GM23338 (cell line): ENCODE measurements around the gene KAZN. TPM values are rescaled to one million over a fixed set of nuclear protein-coding genes. Genes with fewer than 3 reads are reported as not detected.

Experiments used
- ATAC-seq: fragments of 200-7000 bp; cut with Tn5 transposase; 3 replicates; pipeline ENCODE4 v1.9.1; 2020
- DNase-seq: peaks from one replicate; pipeline ENCODE4 v3.0.0-alpha.2; 2015; ENCODE audit warnings: low spot score
- H2AFZ ChIP-seq: fragments of 200-600 bp; sonication (generic); 2 replicates; pipeline ENCODE4 v1.8.0; 2016; ENCODE audit warnings: antibody characterized with exemption, mild to moderate bottlenecking, moderate library complexity
- H3F3A ChIP-seq: fragments of 200-600 bp; sonication (generic); replicated peaks from 2 replicates; pipeline ENCODE4 v1.8.0; 2017; ENCODE audit warnings: antibody characterized with exemption, mixed run types, low read depth
- H3K27ac ChIP-seq: fragments of 200-600 bp; sonication (generic); 2 replicates; pipeline ENCODE4 v1.6.1; 2016; ENCODE audit warnings: low read depth
- H3K27me3 ChIP-seq: fragments of 200-600 bp; sonication (generic); 2 replicates; pipeline ENCODE4 v1.8.0; 2016; ENCODE audit warnings: mild to moderate bottlenecking, mixed run types, moderate library complexity; ENCODE audit not compliant: insufficient read depth
- H3K36me3 ChIP-seq: fragments of 200-600 bp; sonication (generic); 2 replicates; pipeline ENCODE4 v1.8.0; 2016; ENCODE audit warnings: mild to moderate bottlenecking; ENCODE audit not compliant: insufficient read depth
- H3K4me1 ChIP-seq: fragments of 200-600 bp; sonication (generic); 2 replicates; pipeline ENCODE4 v1.8.0; 2016; ENCODE audit warnings: mild to moderate bottlenecking, moderate library complexity; ENCODE audit not compliant: insufficient read depth
- H3K4me2 ChIP-seq: fragments of 200-600 bp; sonication (generic); 2 replicates; pipeline ENCODE4 v1.7.1; 2017; ENCODE audit warnings: mixed run types
- H3K4me3 ChIP-seq: fragments of 200-600 bp; sonication (generic); 2 replicates; pipeline ENCODE4 v1.6.1; 2016; ENCODE audit warnings: mixed run types
- H3K79me2 ChIP-seq: fragments of 200-600 bp; sonication (generic); replicated peaks from 2 replicates; pipeline ENCODE4 v1.8.0; 2017; ENCODE audit warnings: mild to moderate bottlenecking; ENCODE audit not compliant: insufficient read depth
- H3K9me2 ChIP-seq: fragments of 200-600 bp; sonication (generic); 2 replicates; pipeline ENCODE4 v1.8.0; 2017; ENCODE audit not compliant: insufficient read depth
- H4K20me1 ChIP-seq: fragments of 200-600 bp; sonication (generic); replicated peaks from 2 replicates; pipeline ENCODE4 v1.8.0; 2017; ENCODE audit warnings: mild to moderate bottlenecking; ENCODE audit not compliant: insufficient read depth
- H3K27ac Mint-ChIP-seq: 2 replicates; pipeline ENCODE4 v1.8.0; 2020; ENCODE audit warnings: inconsistent platforms, mild to moderate bottlenecking, moderate library complexity, mixed read lengths
- H3K27me3 Mint-ChIP-seq: 3 replicates; pipeline ENCODE4 v1.8.0; 2022; ENCODE audit warnings: low read depth, mild to moderate bottlenecking, moderate library complexity, mixed read lengths, inconsistent platforms; ENCODE audit not compliant: insufficient read depth, poor library complexity
- H3K36me3 Mint-ChIP-seq: 3 replicates; pipeline ENCODE4 v1.8.0; 2021; ENCODE audit warnings: low read depth, mild to moderate bottlenecking, inconsistent platforms, moderate library complexity, mixed read lengths
- H3K4me1 Mint-ChIP-seq: 3 replicates; pipeline ENCODE4 v1.8.0; 2020; ENCODE audit warnings: mild to moderate bottlenecking, inconsistent platforms, mixed read lengths
- H3K4me3 Mint-ChIP-seq: 3 replicates; pipeline ENCODE4 v1.8.0; 2021; ENCODE audit warnings: moderate library complexity, mild to moderate bottlenecking, inconsistent platforms, mixed read lengths
- H3K9me3 Mint-ChIP-seq: 3 replicates; pipeline ENCODE4 v1.8.0; 2020; ENCODE audit warnings: moderate library complexity, mild to moderate bottlenecking, inconsistent platforms, mixed read lengths
- EZH2 ChIP-seq: fragments of 200-600 bp; sonication (generic); IDR thresholded peaks from one replicate; pipeline ENCODE4 v1.8.0; 2017; ENCODE audit warnings: antibody characterized with exemption, mild to moderate bottlenecking, low read depth; ENCODE audit not compliant: unreplicated experiment
- EZH2phosphoT487 ChIP-seq: fragments of 200-600 bp; sonication (generic); IDR thresholded peaks from one replicate; pipeline ENCODE4 v1.8.1; 2018; ENCODE audit warnings: antibody characterized with exemption; ENCODE audit not compliant: unreplicated experiment
- JUNB ChIP-seq: IDR thresholded peaks from one replicate; pipeline ENCODE4 v1.6.1; 2016; ENCODE audit warnings: antibody characterized with exemption; ENCODE audit not compliant: unreplicated experiment
- NANOG ChIP-seq: IDR thresholded peaks from 2 replicates; pipeline ENCODE4 v1.6.1; 2016; ENCODE audit warnings: antibody characterized with exemption, borderline replicate concordance
- STAT1 ChIP-seq: IDR thresholded peaks from one replicate; pipeline ENCODE4 v1.6.1; 2016; ENCODE audit warnings: antibody characterized with exemption; ENCODE audit not compliant: unreplicated experiment
- ZNF331 ChIP-seq: fragments of 250-450 bp; sonication (Bioruptor Pico); IDR thresholded peaks from 2 replicates; pipeline ENCODE4 v1.5.0; 2020; ENCODE audit warnings: low read depth, mild to moderate bottlenecking, moderate library complexity
- polyA plus RNA-seq: library from polyadenylated mRNA; unstranded; fragments of >200 nt; fragmentation: Nextera tagmentation; extraction: Ambion mirVana; gene quantifications from 2 replicates; pipeline ENCODE4 v1.2.1, GENCODE V29; 2016
- total RNA-seq: library from RNA; depleted of rRNA; stranded (reverse); fragments of >200 nt; shearing (Covaris generic); gene quantifications from 2 replicates; pipeline ENCODE4 v1.2.3, GENCODE V29; 2014
- TF ChIP-seq, protein P1 (sequence below), 2 experiments: fragments of 200-600 bp in 1 of 2; sonication (generic) in 1 of 2; conservative IDR thresholded peaks; 2 replicates each; pipeline versions ENCODE4 v1.5.1 to v1.6.1; 2016 to 2017; ENCODE audit warnings: antibody characterized with exemption in 2 of 2, low read depth in 2 of 2, mild to moderate bottlenecking in 2 of 2, moderate library complexity in 1 of 2
- TF ChIP-seq, protein P2 (sequence below): IDR thresholded peaks from 2 replicates; pipeline ENCODE4 v1.6.1; 2016; ENCODE audit warnings: antibody characterized with exemption

Gene KAZN
- total and polyA plus RNA-seq, 2 experiments from 2014 or later = 9.9 to 15.0 TPM

- no peaks in the 10 kb centered on the region for H3K4me1 ChIP-seq
- H3K4me2 ChIP-seq = no peak overlapping the region
- no peaks in the 10 kb centered on the region for H3K36me3 Mint-ChIP-seq
- no peak overlapping the region for H2AFZ ChIP-seq
- H3K4me3 ChIP-seq = no peak overlapping the region
- H3K36me3 ChIP-seq = no peaks in the 10 kb centered on the region
- H3K27me3 Mint-ChIP-seq = no peaks in the 10 kb centered on the region
- peaks cover 11% of the 10 kb centered on the region; the same call in 1 of the 2 replicates for H3K9me2 ChIP-seq
- H4K20me1 ChIP-seq = no peaks in the 10 kb centered on the region
- no peaks in the 10 kb centered on the region; the same call in 2 of the 3 replicates for H3K4me1 Mint-ChIP-seq
- H3K27ac Mint-ChIP-seq = no peak overlapping the region
- DNase-seq = no peak
- H3K79me2 ChIP-seq = no peaks in the 10 kb centered on the region
- H3K9me3 Mint-ChIP-seq = peaks cover 11% of the 10 kb centered on the region; the same call in 2 of the 3 replicates
- H3K4me3 Mint-ChIP-seq = no peak overlapping the region
- ATAC-seq = no peak
- H3K27me3 ChIP-seq = no peaks in the 10 kb centered on the region
- H3K27ac ChIP-seq = no peak overlapping the region
- TF ChIP-seq STAT1 (no peak), JUNB (no peak), NANOG (no peak), ZNF331 (no peak)
- H3F3A ChIP-seq = no peaks in the 10 kb centered on the region
These were observed 250.1 kb downstream of the KAZN start for GRCh38 chr1:14848625-14849024.

- no peaks in the 10 kb centered on the region for H3F3A ChIP-seq
- no peaks in the 10 kb centered on the region for H3K36me3 ChIP-seq
- no peak overlapping the region for H3K27ac Mint-ChIP-seq
- no peaks in the 10 kb centered on the region for H3K27me3 Mint-ChIP-seq
- ATAC-seq (no peak), DNase-seq (no peak)
- no peak overlapping the region for H3K4me3 ChIP-seq
- H2AFZ ChIP-seq = no peak overlapping the region
- no peak overlapping the region for H3K4me2 ChIP-seq
- no peaks in the 10 kb centered on the region for H3K4me1 ChIP-seq
- H3K9me3 Mint-ChIP-seq = peaks cover 7% of the 10 kb centered on the region; the same call in 2 of the 3 replicates
- TF ChIP-seq, protein P1, sequence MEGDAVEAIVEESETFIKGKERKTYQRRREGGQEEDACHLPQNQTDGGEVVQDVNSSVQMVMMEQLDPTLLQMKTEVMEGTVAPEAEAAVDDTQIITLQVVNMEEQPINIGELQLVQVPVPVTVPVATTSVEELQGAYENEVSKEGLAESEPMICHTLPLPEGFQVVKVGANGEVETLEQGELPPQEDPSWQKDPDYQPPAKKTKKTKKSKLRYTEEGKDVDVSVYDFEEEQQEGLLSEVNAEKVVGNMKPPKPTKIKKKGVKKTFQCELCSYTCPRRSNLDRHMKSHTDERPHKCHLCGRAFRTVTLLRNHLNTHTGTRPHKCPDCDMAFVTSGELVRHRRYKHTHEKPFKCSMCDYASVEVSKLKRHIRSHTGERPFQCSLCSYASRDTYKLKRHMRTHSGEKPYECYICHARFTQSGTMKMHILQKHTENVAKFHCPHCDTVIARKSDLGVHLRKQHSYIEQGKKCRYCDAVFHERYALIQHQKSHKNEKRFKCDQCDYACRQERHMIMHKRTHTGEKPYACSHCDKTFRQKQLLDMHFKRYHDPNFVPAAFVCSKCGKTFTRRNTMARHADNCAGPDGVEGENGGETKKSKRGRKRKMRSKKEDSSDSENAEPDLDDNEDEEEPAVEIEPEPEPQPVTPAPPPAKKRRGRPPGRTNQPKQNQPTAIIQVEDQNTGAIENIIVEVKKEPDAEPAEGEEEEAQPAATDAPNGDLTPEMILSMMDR (conservative IDR thresholded peaks at IDR 0.05; ENCODE audit: low read depth in 2 of 2) = no peak
- no peaks in the 10 kb centered on the region; the same call in 2 of the 3 replicates for H3K4me1 Mint-ChIP-seq
- no peaks in the 10 kb centered on the region for H3K27me3 ChIP-seq
- no peaks in the 10 kb centered on the region for H3K36me3 Mint-ChIP-seq
- H3K27ac ChIP-seq = no peak overlapping the region
- H4K20me1 ChIP-seq = no peaks in the 10 kb centered on the region
- H3K4me3 Mint-ChIP-seq = no peak overlapping the region
- H3K79me2 ChIP-seq = no peaks in the 10 kb centered on the region
- H3K9me2 ChIP-seq = peaks cover 10% of the 10 kb centered on the region; the same call in 1 of the 2 replicates
These were observed 250.6 kb downstream of the KAZN start for GRCh38 chr1:14849038-14849437.

DNA sequence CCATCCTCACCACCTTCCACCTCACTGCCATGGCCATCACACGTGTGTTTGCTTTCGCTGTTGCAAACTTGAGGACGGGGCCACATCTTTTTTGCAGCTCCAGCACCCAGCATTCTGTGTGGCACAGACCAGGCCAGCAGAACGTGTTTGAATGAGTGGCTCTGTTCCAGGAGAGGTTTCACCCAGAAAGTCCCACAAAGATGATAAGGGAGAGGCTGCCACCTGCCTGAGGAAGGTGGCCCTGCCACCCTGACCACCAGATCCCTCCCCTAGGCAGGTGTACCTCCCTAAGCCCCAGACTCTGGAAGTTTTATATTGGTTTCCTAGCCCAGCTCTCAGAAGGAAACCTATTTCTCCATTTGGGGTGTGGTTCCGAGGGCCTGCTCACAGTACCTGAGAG is 252.1 kb downstream of the KAZN start:
- Mint-ChIP-seq H3K4me3 (no peak overlapping the region), H3K9me3 (no peaks in the 10 kb centered on the region), H3K4me1 (peaks cover 2% of the 10 kb centered on the region; the same call in 2 of the 3 replicates), H3K27ac (no peak overlapping the region), H3K36me3 (no peaks in the 10 kb centered on the region), H3K27me3 (no peaks in the 10 kb centered on the region)
- TF ChIP-seq, protein P2, sequence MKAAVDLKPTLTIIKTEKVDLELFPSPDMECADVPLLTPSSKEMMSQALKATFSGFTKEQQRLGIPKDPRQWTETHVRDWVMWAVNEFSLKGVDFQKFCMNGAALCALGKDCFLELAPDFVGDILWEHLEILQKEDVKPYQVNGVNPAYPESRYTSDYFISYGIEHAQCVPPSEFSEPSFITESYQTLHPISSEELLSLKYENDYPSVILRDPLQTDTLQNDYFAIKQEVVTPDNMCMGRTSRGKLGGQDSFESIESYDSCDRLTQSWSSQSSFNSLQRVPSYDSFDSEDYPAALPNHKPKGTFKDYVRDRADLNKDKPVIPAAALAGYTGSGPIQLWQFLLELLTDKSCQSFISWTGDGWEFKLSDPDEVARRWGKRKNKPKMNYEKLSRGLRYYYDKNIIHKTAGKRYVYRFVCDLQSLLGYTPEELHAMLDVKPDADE = no peak
- TF ChIP-seq EZH2phosphoT487 (no peak), JUNB (no peak), EZH2 (no peak)
- TF ChIP-seq, protein P1 (conservative IDR thresholded peaks at IDR 0.05; ENCODE audit: low read depth in 2 of 2) = peak; percentile 25 to 54; a peak in 2 of 4 replicates
- Histone ChIP-seq H3K36me3 (no peaks in the 10 kb centered on the region), H3K4me1 (no peaks in the 10 kb centered on the region), H3K27me3 (no peaks in the 10 kb centered on the region), H3K27ac (no peak overlapping the region), H2AFZ (no peak overlapping the region), H3K9me2 (0 out of 2 replicates have a peak, but pooled peaks cover 3% of the 10 kb centered on the region), H4K20me1 (no peaks in the 10 kb centered on the region), H3K79me2 (no peaks in the 10 kb centered on the region), H3K4me2 (no peak overlapping the region), H3F3A (no peaks in the 10 kb centered on the region), H3K4me3 (no peak overlapping the region)
- DNase-seq (no peak), ATAC-seq (peak; percentile 68)
